SKM-1 treated with dmso at 0.1 percent for 144 hours (cell line): ENCODE data around the gene PI4KB.
"Not testable (repeated sequence)": the region's sequence is repeated elsewhere in the genome, so short reads cannot be mapped to it uniquely, and the experiment has no call there.

ENCODE experiments used
- DNase-seq: peaks from one replicate; lab custom pipeline; 2025; ENCODE audit not compliant: unreplicated experiment; lab: John Stamatoyannopoulos, UW

Gene PI4KB

GRCh38 chr1:151327223-151327902 lies at the start of gene PI4KB:
Gene PI4KB, minus strand, starts transcription at chr1:151327416. Its CDS starts 10,935 bp downstream, at chr1:151316481.
- peak; percentile 100 for DNase-seq

- no peak for DNase-seq
Measured at GRCh38 chr1:151373196-151373595, 46.0 kb upstream of the PI4KB start.

- no peak for DNase-seq
Measured at GRCh38 chr1:151372058-151372934, 45.1 kb upstream of the PI4KB start, which contains the start of gene SELENBP1. Gene SELENBP1, minus strand, starts transcription at chr1:151372705. Its CDS starts 64 bp downstream, at chr1:151372641.

- DNase-seq: no peak
Measured at GRCh38 chr1:151371370-151372057, 44.3 kb upstream of the PI4KB start.

GRCh38 chr1:151370211-151370911 lies 43.1 kb upstream of the PI4KB start:
- DNase-seq: peak; percentile 84

GRCh38 chr1:151369621-151370048 lies 42.4 kb upstream of the PI4KB start:
- DNase-seq: no peak

- DNase-seq: no peak
Measured at GRCh38 chr1:151369302-151369610, 42.0 kb upstream of the PI4KB start.

- no peak for DNase-seq
Measured at GRCh38 chr1:151368393-151369301, 41.4 kb upstream of the PI4KB start.

- DNase-seq: no peak
Measured at GRCh38 chr1:151367658-151368392, 40.6 kb upstream of the PI4KB start.

GRCh38 chr1:151364996-151365395 lies 37.8 kb upstream of the PI4KB start:
- DNase-seq: no peak

GRCh38 chr1:151362308-151363155 lies 35.3 kb upstream of the PI4KB start:
- DNase-seq: no peak

GRCh38 chr1:151361883-151362282 lies 34.7 kb upstream of the PI4KB start:
- DNase-seq: peak; percentile 18

- DNase-seq: peak; percentile 28
Measured at GRCh38 chr1:151356696-151357095, 29.5 kb upstream of the PI4KB start.

- DNase-seq: no peak
Measured at GRCh38 chr1:151352021-151352718, 25.0 kb upstream of the PI4KB start.

GRCh38 chr1:151350323-151350722 lies 23.1 kb upstream of the PI4KB start:
- DNase-seq: not testable (repeated sequence)

- no peak for DNase-seq
Measured at GRCh38 chr1:151347523-151348246, 20.5 kb upstream of the PI4KB start.
